ENCODE results near the gene CXCL16.
"Not testable (repeated sequence)": the region's sequence is repeated elsewhere in the genome, so short reads cannot be mapped to it uniquely, and the experiment has no call there.

CXCL16 gene

DNA sequence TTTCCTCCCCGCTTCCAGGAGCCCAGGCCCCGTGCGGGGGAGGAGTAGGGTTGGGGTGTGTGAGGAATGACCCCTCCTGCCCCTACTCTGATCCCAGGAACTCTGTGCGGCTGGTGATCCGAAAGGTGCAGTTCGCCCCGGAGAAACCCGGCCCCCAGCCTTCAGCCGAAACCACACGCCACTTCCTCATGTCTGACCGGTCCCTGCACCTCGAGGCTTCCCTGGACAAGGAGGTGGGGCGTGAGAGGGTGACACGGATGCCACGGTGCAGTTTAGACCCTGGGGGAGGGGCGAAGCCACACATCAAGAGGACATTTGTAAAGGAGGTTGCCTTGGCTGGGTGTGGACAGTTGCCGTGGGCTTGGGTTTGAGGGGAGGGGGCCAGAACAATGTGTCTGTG, 21.9 kb downstream of the CXCL16 start:
- H3K14ac ChIP-seq (ENCODE audit: low read length in 2 of 2), result no peak overlapping the region
- H2BK12ac ChIP-seq (ENCODE audit: low read length in 2 of 2), result no peak overlapping the region
- H3K79me1 ChIP-seq (replicated peaks; ENCODE audit: low read length, poor library complexity, severe bottlenecking), result no peaks in the 10 kb centered on the region
- no peaks in the 10 kb centered on the region for H3K9me3 ChIP-seq (ENCODE audit: control insufficient read depth, low read length)
- no peak overlapping the region for H2BK120ac ChIP-seq (ENCODE audit: low read depth, low read length)
- H3K36me3 ChIP-seq (ENCODE audit: control insufficient read depth in 1 of 2, insufficient read depth in 2 of 2, low read depth in 1 of 2, low read length in 2 of 2), result peaks cover 8 to 42% of the 10 kb centered on the region in 2 experiments
- no peaks in the 10 kb centered on the region for H3K27me3 ChIP-seq (ENCODE audit: control insufficient read depth in 1 of 2, insufficient read depth in 1 of 2, low read length in 2 of 2)
- H3K4me3 ChIP-seq (ENCODE audit: insufficient read depth in 1 of 2, low read depth in 1 of 2, low read length in 2 of 2), result no peak overlapping the region
- H2BK15ac ChIP-seq (ENCODE audit: low read depth, poor library complexity, severe bottlenecking), result no peak overlapping the region
- H2AFZ ChIP-seq (ENCODE audit: low read depth, low read length), result no peak overlapping the region
- H4K8ac ChIP-seq (ENCODE audit: low read length), result no peak overlapping the region
- no peak overlapping the region for H3K4ac ChIP-seq (ENCODE audit: low read depth in 1 of 2, low read length in 2 of 2)
- no peak overlapping the region for H3K23ac ChIP-seq (ENCODE audit: low read length in 2 of 2)
- H3K9ac ChIP-seq (ENCODE audit: low read length), result no peak overlapping the region
- no peak overlapping the region for H3K4me2 ChIP-seq (ENCODE audit: low read length, poor library complexity, severe bottlenecking)
- no peak overlapping the region for H4K91ac ChIP-seq (ENCODE audit: low read length)
- no peak overlapping the region for H3K18ac ChIP-seq (ENCODE audit: low read depth in 1 of 2, low read length in 2 of 2)
- no peak overlapping the region for H3K27ac ChIP-seq (ENCODE audit: low read length, poor library complexity, severe bottlenecking)
- no peak for DNase-seq
- 93% methylated on average over 16 of the region's 17 CpGs for WGBS
- peaks cover 6% of the 10 kb centered on the region for H3K4me1 ChIP-seq (ENCODE audit: control insufficient read depth, insufficient read depth, low read depth, low read length)
- no peak overlapping the region for H2BK5ac ChIP-seq (ENCODE audit: low read depth, low read length, poor library complexity, severe bottlenecking)
- no peak overlapping the region for H2AK5ac ChIP-seq (ENCODE audit: low read length, severe bottlenecking)

- Histone ChIP-seq H3K23ac (ENCODE audit: low read length in 2 of 2) (no peak overlapping the region), H2BK5ac (ENCODE audit: low read depth, low read length, poor library complexity, severe bottlenecking) (no peak overlapping the region), H3K4ac (ENCODE audit: low read depth in 1 of 2, low read length in 2 of 2) (no peak overlapping the region), H4K91ac (ENCODE audit: low read length) (no peak overlapping the region), H3K36me3 (ENCODE audit: control insufficient read depth in 1 of 2, insufficient read depth in 2 of 2, low read depth in 1 of 2, low read length in 2 of 2) (peaks cover 8 to 38% of the 10 kb centered on the region in 2 experiments), H3K4me1 (ENCODE audit: control insufficient read depth, insufficient read depth, low read depth, low read length) (peaks cover 5% of the 10 kb centered on the region), H2BK120ac (ENCODE audit: low read depth, low read length) (no peak overlapping the region), H2AK5ac (ENCODE audit: low read length, severe bottlenecking) (no peak overlapping the region), H4K8ac (ENCODE audit: low read length) (no peak overlapping the region), H3K9ac (ENCODE audit: low read length) (no peak overlapping the region), H2BK15ac (ENCODE audit: low read depth, poor library complexity, severe bottlenecking) (no peak overlapping the region), H3K27ac (ENCODE audit: low read length, poor library complexity, severe bottlenecking) (no peak overlapping the region), H3K4me3 (ENCODE audit: insufficient read depth in 1 of 2, low read depth in 1 of 2, low read length in 2 of 2) (no peak overlapping the region), H3K27me3 (ENCODE audit: control insufficient read depth in 1 of 2, insufficient read depth in 1 of 2, low read length in 2 of 2) (no peaks in the 10 kb centered on the region), H2BK12ac (ENCODE audit: low read length in 2 of 2) (no peak overlapping the region), H3K79me1 (replicated peaks; ENCODE audit: low read length, poor library complexity, severe bottlenecking) (peaks cover 7% of the 10 kb centered on the region), H3K9me3 (ENCODE audit: control insufficient read depth, low read length) (no peaks in the 10 kb centered on the region), H3K18ac (ENCODE audit: low read depth in 1 of 2, low read length in 2 of 2) (no peak overlapping the region), H3K14ac (ENCODE audit: low read length in 2 of 2) (no peak overlapping the region), H3K4me2 (ENCODE audit: low read length, poor library complexity, severe bottlenecking) (no peak overlapping the region), H2AFZ (ENCODE audit: low read depth, low read length) (no peak overlapping the region)
- 99% methylated on average over 10 of the region's 10 CpGs for WGBS
- no peak for DNase-seq
These were observed 23.6 kb downstream of the CXCL16 start for GRCh38 chr17:4716081-4716480.

- Histone ChIP-seq H3K9ac (ENCODE audit: low read length) (no peak overlapping the region), H2BK12ac (ENCODE audit: low read length in 2 of 2) (no peak overlapping the region), H3K9me3 (ENCODE audit: control insufficient read depth, low read length) (no peaks in the 10 kb centered on the region), H3K27me3 (ENCODE audit: control insufficient read depth in 1 of 2, insufficient read depth in 1 of 2, low read length in 2 of 2) (no peaks in the 10 kb centered on the region), H3K4me3 (ENCODE audit: insufficient read depth in 1 of 2, low read depth in 1 of 2, low read length in 2 of 2) (no peak overlapping the region), H3K4me1 (ENCODE audit: control insufficient read depth, insufficient read depth, low read depth, low read length) (peaks cover 10% of the 10 kb centered on the region), H3K4ac (ENCODE audit: low read depth in 1 of 2, low read length in 2 of 2) (no peak overlapping the region), H3K79me1 (replicated peaks; ENCODE audit: low read length, poor library complexity, severe bottlenecking) (peaks cover 9% of the 10 kb centered on the region), H2BK15ac (ENCODE audit: low read depth, poor library complexity, severe bottlenecking) (no peak overlapping the region), H2AFZ (ENCODE audit: low read depth, low read length) (no peak overlapping the region), H4K91ac (ENCODE audit: low read length) (no peak overlapping the region), H3K14ac (ENCODE audit: low read length in 2 of 2) (no peak overlapping the region), H2AK5ac (ENCODE audit: low read length, severe bottlenecking) (no peak overlapping the region), H2BK5ac (ENCODE audit: low read depth, low read length, poor library complexity, severe bottlenecking) (no peak overlapping the region), H3K36me3 (ENCODE audit: control insufficient read depth in 1 of 2, insufficient read depth in 2 of 2, low read depth in 1 of 2, low read length in 2 of 2) (peaks cover 8 to 38% of the 10 kb centered on the region in 2 experiments), H4K8ac (ENCODE audit: low read length) (no peak overlapping the region), H3K23ac (ENCODE audit: low read length in 2 of 2) (no peak overlapping the region), H3K18ac (ENCODE audit: low read depth in 1 of 2, low read length in 2 of 2) (no peak overlapping the region), H2BK120ac (ENCODE audit: low read depth, low read length) (no peak overlapping the region), H3K27ac (ENCODE audit: low read length, poor library complexity, severe bottlenecking) (no peak overlapping the region), H3K4me2 (ENCODE audit: low read length, poor library complexity, severe bottlenecking) (no peak overlapping the region)
- WGBS, result 82% methylated on average over 11 of the region's 11 CpGs
- no peak for DNase-seq
These were observed 24.5 kb downstream of the CXCL16 start for GRCh38 chr17:4715063-4715744.

GRCh38 chr17:4714340-4715062, 25.2 kb downstream of the CXCL16 start:
- not testable (repeated sequence) for H3K18ac ChIP-seq (ENCODE audit: low read depth in 1 of 2, low read length in 2 of 2); H3K9ac ChIP-seq (ENCODE audit: low read length); DNase-seq; H3K14ac ChIP-seq (ENCODE audit: low read length in 2 of 2); H2BK120ac ChIP-seq (ENCODE audit: low read depth, low read length); H3K4me3 ChIP-seq (ENCODE audit: insufficient read depth in 1 of 2, low read depth in 1 of 2, low read length in 2 of 2); H3K23ac ChIP-seq (ENCODE audit: low read length in 2 of 2); H3K4ac ChIP-seq (ENCODE audit: low read depth in 1 of 2, low read length in 2 of 2); H3K27me3 ChIP-seq (ENCODE audit: control insufficient read depth in 1 of 2, insufficient read depth in 1 of 2, low read length in 2 of 2); H2BK5ac ChIP-seq (ENCODE audit: low read depth, low read length, poor library complexity, severe bottlenecking); H2AK5ac ChIP-seq (ENCODE audit: low read length, severe bottlenecking); H2AFZ ChIP-seq (ENCODE audit: low read depth, low read length); H2BK15ac ChIP-seq (ENCODE audit: low read depth, poor library complexity, severe bottlenecking); H2BK12ac ChIP-seq (ENCODE audit: low read length in 2 of 2); H3K27ac ChIP-seq (ENCODE audit: low read length, poor library complexity, severe bottlenecking); H3K4me2 ChIP-seq (ENCODE audit: low read length, poor library complexity, severe bottlenecking); H3K9me3 ChIP-seq (ENCODE audit: control insufficient read depth, low read length); H3K79me1 ChIP-seq (replicated peaks; ENCODE audit: low read length, poor library complexity, severe bottlenecking); H4K91ac ChIP-seq (ENCODE audit: low read length); H4K8ac ChIP-seq (ENCODE audit: low read length)
- H3K36me3 ChIP-seq (ENCODE audit: control insufficient read depth in 1 of 2, insufficient read depth in 2 of 2, low read depth in 1 of 2, low read length in 2 of 2), result peaks cover 8 to 33% of the 10 kb centered on the region in 2 experiments
- WGBS, result 89% methylated on average over 9 of the region's 15 CpGs
- H3K4me1 ChIP-seq (ENCODE audit: control insufficient read depth, insufficient read depth, low read depth, low read length), result peaks cover 13% of the 10 kb centered on the region

All from mesenchymal stem cell (in vitro differentiated cells and primary cell).